NOMO-1 treated with DMSO at 0.1 percent for 48 hours (cell line): ENCODE measurements around the gene RETSAT.
"Not testable (repeated sequence)": the region's sequence is repeated elsewhere in the genome, so short reads cannot be mapped to it uniquely, and the experiment has no call there.

Experiments used
- DNase-seq: peaks from one replicate; lab custom pipeline; 2025; ENCODE audit not compliant: unreplicated experiment; lab: John Stamatoyannopoulos, UW

Gene RETSAT

DNA sequence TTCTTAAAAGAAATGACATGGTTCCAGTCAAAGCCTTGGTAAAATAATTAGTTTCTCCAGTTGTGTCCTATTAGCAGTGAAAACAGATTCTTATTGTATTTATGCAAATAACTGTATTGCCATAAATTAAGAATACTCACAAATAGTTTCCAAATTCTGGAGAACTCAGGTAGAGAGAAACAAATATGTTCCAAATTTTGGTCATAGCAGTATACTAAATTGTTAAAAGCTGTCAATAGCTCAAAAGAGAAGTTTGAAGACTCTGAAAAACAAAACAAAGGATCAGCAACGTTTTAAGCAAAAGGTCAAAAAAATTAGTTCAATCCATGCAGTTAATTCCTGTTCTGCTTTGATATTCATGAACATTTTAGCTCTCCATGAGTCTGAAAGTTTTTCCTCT is 25.7 kb upstream of the RETSAT start:
- DNase-seq: no peak

DNA sequence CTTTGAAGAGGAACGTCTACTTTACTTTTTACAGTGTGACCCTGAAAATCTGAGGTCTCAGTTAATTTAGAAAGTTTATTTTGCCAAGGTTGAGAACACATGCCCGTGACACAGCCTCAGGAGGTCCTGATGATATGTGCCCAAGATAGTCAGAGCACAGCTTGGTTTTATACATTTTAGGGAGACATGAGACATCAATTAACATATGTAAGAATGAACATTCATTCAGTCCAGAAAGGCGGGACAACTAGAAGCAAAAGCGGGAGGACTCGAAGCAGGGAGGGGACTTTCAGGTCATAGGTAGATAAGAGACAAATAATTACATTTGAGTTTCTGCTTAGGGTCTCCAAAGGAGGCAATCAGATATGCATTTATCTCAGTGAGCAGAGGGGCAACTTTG is 23.9 kb upstream of the RETSAT start:
- no peak for DNase-seq

DNA sequence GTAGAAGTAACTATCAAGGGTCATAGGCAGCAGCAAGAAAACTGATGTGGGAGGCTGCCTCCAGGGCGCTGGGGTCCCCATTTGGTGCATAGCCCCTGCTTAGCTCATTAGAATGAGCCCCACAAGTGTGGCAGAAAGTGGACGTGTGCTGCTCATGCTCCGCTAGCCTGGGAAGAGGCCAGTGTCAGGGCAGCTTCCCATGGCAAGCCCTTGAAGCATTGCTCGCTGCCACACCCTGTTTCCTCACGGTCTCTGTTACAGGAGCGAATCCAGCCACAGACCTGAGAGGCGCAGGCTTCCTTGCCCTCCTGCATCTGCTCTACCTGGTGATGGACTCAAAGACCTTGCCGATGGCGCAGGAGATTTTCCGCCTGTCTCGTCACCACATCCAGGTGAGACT is 22.8 kb upstream of the RETSAT start:
- DNase-seq: no peak

DNA sequence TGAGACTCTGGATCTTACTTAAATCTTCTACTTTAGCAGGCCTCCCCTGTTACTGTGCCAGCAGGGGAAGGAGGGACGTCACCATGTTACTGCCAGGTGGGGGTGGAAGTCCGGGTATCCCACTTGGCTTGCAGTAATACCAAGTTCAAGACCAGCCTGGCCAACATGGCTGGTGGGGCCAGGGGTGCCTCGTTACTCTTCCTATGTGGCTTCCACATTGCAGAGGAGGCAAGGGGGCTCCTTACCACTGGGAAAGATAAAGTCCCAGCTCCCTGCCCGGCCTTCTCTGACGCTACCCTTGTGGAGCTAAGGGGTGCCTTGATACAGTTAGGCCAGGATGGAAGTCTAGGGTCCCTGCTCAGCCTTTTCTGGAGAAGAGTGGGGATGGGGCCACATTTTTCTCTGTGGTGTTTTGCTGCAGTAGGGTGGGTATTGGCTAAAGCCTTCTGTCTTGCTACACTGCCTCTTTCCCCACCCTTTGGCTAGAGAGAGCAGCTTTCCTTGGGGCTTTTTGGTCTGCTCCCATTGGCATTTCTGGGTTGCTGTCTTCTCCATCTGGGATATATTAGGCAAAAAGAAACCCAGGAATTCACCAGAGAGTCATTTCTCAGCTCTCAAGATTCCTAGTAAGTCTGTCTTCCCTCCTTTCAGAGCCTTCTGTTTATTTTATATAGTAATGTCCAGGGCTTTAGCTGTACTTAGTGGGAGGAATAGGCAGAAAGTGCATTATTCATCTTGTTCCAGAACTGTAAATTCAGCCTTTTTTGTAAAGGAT is 22.1 kb upstream of the RETSAT start:
- DNase-seq: no peak

- DNase-seq: no peak
Observed at GRCh38 chr2:85371045-85371444, 16.7 kb upstream of the RETSAT start.

- no peak for DNase-seq
Observed at GRCh38 chr2:85369500-85369899, 15.2 kb upstream of the RETSAT start.

DNA sequence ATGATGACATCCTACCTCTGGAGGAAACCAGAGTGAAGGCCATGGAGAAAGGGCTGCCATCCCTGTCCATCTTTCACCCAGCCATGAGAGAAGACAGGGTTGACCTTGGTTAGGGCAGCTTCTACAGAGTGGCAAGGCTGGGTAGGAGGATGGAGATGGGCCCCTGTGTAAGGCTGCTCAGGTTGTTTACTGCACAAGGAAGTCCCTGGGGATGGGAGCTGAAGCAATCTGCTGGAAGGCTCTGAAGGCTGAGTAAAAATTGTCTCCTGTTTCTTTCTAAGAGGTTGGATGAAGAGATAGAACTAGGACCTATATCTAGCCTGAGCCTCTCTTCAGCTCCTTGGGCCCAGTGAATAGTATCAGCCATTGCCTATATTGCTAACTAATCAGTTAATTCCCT is 14.6 kb upstream of the RETSAT start:
- DNase-seq: no peak

DNA sequence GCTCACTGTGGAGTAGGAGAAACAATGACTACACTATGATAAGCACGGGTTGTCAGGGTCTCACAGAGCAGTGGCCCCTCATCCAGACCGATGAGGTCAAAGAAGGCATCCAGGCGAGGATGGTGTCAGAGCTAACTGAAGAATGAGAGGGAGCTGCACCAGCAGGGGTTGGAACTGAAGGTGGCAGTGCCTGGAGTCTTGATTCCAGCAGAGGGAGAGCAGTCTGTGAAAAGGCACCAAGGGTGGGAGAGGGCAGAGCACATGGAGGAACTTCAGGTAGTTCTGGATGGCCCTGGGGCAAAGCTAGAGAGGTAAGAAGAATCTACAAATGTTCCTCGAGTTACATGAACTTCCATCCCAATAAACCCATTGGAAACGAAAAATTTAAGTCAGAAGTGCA is 12.9 kb upstream of the RETSAT start:
- no peak for DNase-seq

GRCh38 chr2:85362653-85363387 is 8.5 kb upstream of the RETSAT start:
- not testable (repeated sequence) for DNase-seq

GRCh38 chr2:85357736-85358135 is 3.4 kb upstream of the RETSAT start:
- DNase-seq: no peak

GRCh38 chr2:85356186-85356585 is 1.9 kb upstream of the RETSAT start:
- DNase-seq: no peak

DNA sequence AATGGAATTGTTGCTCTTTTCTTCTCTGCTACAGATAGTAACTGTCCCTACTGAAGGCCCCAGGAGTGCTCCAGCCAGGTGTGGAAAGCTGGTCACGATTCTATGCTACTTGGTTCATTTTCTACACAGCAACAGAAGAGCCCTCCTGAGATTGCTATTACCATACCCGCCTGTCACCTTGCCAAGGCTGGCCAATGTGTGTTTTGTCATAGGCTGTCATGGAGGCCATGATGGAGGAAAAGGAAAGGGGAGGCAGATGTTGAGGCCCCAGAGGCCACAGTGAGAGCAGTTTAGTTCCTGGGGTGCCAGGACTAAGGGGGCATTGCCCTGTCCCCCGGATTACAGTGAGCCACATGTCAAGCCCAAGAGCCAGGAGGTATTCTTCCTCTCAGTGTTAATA is 1.2 kb upstream of the RETSAT start:
- DNase-seq: no peak

- no peak for DNase-seq
Observed at GRCh38 chr2:85355073-85355410, 714 bp upstream of the RETSAT start.

DNA sequence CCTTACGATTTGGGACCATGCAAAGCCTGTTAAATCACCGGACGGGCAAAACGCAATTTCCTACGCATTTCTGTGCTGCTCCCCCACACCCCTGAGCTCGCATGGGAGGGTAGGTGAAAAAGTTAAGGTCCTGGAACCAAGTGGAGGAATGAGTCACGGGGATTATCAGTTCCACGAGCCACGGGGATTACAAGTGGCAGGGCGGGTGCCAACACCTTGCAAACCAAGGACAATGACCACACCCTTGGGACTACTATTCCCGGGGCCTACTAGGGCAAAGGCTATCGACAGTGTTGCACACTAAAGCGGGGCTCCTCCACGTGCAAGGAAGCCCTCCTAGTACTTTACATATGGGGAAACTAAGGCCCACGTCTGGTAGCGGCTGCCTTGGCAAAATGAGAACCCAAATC is 447 bp downstream of the RETSAT start:
- no peak for DNase-seq

GRCh38 chr2:85347599-85347998 is 6.7 kb downstream of the RETSAT start:
- no peak for DNase-seq

DNA sequence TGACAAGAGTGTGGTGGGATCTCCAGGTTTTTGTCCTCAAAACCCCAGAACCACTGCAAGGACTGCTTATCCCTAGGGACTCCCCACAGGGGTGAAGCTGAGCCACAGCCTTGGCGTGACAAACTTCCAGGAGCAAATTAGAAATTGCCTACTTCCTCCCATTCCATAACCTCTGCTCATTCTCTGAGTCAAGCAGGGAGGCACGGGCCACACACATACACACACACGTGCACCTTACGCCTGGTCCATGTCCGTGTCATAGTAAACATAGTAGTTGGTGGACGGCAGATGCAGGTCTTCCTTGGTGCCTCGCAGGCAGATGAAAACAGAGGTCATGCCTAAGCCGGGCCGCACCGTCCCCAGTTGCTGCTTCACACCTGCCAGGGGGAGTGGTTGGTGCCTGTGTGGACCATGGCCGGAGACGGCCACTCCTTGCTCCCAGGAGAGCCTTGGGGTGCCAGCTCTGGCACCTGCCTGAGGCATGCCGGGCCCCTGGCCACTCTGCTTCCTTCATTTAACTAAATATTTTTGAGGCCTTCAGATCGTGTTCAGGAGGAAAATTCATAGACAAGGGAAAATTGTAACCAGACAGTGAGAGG is 9.9 kb downstream of the RETSAT start:
- no peak for DNase-seq

- not testable (repeated sequence) for DNase-seq
Observed at GRCh38 chr2:85343207-85343895, 11.0 kb downstream of the RETSAT start.

DNA sequence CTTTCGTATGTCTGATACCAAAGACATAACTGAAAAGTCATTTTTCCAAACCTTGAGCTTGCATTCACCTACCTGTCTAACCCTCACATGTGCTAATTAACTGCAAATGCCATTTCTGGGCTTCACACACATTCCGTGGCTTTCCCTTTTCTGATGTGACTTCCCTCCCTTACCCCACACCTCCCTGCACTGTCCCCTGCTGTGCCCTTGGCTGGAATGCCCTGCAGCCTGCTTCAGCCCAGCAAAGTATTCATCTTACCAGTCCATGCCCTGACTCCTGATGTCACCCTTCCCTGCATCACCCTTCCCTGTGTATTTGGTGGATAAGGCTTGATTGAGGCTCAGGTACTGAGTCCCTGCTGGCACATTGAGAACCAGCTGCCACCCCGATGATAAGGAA is 12.2 kb downstream of the RETSAT start:
- DNase-seq: no peak

DNA sequence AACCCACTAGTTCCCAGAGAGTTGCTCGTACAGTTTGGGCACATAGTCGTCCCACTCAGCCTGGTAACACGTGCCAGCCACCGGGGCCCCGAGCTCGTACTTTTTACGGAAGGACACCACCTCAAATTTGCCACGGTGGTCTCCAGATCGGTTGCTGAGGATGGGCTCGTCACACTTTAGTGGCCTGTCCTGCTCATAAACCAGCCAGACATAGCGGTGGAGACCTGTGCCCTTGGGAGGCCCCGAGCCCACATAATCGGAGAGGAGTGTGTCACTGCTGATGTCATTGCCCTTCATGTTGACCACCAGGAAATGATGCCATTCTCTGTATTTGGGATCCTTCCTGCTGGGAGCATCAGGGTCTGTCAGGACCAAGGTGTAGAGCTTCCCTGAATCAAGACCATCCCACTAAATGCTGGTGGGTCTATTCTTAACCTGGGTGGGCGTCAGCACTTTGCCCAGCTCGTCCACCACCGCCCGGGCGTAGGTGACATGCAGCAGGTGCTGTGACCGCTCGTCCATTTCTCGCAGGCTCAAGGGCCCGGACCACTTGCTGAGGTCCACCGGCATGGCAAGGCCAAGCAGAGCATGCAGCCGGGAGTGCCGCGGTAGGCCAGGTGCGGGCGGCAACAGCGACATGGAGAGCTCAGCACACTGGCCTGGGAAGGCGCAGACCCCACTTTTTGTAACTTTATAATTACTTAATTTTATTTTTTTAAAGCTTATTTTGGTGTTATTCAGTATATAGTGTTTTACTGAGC is 12.9 kb downstream of the RETSAT start:
- no peak for DNase-seq

GRCh38 chr2:85340034-85340892 is 14.1 kb downstream of the RETSAT start:
- no peak for DNase-seq
